ENCODE measurements around the gene COMMD1. TPM values are rescaled to one million over a fixed set of nuclear protein-coding genes. Genes with fewer than 3 reads are reported as not detected.

The COMMD1 gene
- total RNA-seq, 4 donors from 2014 or later: 51.8 to 78.6 (median 58.3) TPM

DNA sequence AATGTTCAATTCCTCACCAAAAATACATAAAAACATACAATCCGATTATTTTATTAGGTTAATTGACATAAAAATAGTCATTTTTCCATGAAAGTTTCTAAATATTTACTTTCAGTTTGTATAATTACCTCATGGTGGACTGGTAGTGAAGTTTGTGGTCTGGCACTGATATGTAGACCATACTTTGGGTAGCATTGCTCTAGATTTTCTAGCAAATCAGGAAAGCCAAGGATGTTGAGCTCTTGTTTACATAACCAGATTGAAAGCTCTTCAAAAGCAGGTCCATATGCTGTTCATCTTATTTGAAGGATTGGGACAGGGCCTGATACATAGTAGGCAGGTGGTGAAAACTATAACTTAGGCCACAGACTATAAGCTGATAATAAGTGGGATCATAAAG, 61.8 kb downstream of the COMMD1 start:
- intact Hi-C loops (cut with DNase I; ENCODE audit: low total_unique reads) (no loop called here), in situ Hi-C loops (cut with MboI; ENCODE audit: low sequenced_read_pairs in 4 of 4) (no loop called here)

DNA sequence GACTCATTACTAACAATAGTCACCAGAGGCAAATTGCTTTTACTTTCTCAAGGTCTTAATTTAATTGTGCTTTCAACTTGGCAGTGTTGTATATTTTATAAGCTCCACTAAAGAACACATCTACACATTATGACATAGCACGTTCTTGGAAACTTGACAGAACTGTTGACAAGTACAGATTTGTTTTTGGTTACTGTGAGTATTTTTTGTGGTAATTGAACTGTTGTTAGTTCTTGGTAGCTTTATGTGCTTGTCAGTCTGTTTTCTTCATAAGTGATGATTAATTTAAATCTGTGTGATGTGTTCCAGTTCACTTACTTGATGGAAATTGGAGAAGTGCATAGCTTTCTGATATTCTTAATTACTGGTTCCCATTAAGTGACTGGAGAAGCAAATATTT, 63.9 kb downstream of the COMMD1 start:
- no peaks in the 10 kb centered on the region for H3K27me3 ChIP-seq
- DNase-seq: no peak
- intact Hi-C loops (cut with DNase I; ENCODE audit: low total_unique reads): no loop called here
- no peak overlapping the region for H3K27ac ChIP-seq
- TF ChIP-seq, protein P1, sequence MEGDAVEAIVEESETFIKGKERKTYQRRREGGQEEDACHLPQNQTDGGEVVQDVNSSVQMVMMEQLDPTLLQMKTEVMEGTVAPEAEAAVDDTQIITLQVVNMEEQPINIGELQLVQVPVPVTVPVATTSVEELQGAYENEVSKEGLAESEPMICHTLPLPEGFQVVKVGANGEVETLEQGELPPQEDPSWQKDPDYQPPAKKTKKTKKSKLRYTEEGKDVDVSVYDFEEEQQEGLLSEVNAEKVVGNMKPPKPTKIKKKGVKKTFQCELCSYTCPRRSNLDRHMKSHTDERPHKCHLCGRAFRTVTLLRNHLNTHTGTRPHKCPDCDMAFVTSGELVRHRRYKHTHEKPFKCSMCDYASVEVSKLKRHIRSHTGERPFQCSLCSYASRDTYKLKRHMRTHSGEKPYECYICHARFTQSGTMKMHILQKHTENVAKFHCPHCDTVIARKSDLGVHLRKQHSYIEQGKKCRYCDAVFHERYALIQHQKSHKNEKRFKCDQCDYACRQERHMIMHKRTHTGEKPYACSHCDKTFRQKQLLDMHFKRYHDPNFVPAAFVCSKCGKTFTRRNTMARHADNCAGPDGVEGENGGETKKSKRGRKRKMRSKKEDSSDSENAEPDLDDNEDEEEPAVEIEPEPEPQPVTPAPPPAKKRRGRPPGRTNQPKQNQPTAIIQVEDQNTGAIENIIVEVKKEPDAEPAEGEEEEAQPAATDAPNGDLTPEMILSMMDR (IDR thresholded peaks at IDR 0.05 in 4 of 5, conservative IDR thresholded peaks at IDR 0.05 in 1 of 5): no peak
- TF ChIP-seq POLR2A (IDR thresholded peaks at IDR 0.05): no peak
- no peak for ATAC-seq
- H3K4me1 ChIP-seq: peaks cover 14 to 23% of the 10 kb centered on the region in 2 donors
- no peaks in the 10 kb centered on the region for H3K9me3 ChIP-seq
- in situ Hi-C loops (cut with MboI; ENCODE audit: low sequenced_read_pairs in 4 of 4): no loop called here
- no peak overlapping the region for H3K4me3 ChIP-seq
- no peaks in the 10 kb centered on the region for H3K36me3 ChIP-seq

More for the DNA sequence above, 61.8 kb downstream of the COMMD1 start:
- Histone ChIP-seq H3K4me1 (peaks cover 19 to 26% of the 10 kb centered on the region in 2 donors), H3K4me3 (no peak overlapping the region), H3K27me3 (no peaks in the 10 kb centered on the region), H3K36me3 (no peaks in the 10 kb centered on the region), H3K27ac (peak overlapping the region in 2 of 4 donors; percentile 48 to 53), H3K9me3 (no peaks in the 10 kb centered on the region)
- ATAC-seq (no peak), DNase-seq (no peak)
- TF ChIP-seq, protein P1 (IDR thresholded peaks at IDR 0.05 in 4 of 5, conservative IDR thresholded peaks at IDR 0.05 in 1 of 5): no peak
- no peak for TF ChIP-seq POLR2A (IDR thresholded peaks at IDR 0.05)

DNA sequence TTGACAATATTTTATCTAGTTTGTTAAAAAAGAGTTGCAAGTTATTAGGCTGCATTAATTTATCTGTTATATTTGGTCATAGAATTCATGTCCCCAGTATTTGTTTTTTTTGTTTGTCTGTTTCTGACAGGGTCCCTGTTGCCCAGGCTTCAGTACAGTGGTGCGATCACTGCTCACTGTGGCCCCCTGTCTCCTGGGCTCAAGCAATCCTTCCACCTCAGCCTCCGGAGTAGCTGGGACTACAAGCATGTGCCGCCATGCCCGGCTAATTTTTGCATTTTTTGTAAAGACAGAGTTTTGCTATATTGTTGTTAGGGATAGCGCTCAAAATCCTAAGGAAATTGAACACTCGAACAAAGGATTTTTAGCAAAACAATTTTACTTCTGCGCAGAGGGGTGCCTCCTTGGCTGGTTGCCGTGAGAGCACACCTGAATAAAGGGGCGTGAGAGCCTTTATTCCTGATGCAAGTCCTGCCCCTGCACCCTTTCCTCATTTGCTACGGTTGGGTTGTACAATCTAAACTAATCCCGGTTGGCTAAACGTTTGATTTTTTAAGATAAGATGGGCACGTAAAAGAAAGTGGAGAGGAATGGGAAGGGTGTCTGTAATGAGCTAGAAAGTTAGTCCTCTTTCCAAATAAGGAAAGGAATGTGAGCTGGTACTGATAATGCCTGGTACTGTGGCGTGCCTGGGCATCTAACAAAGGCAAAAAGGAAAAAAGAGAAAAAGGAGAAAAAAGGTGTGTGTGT, 65.5 kb downstream of the COMMD1 start:
- Histone ChIP-seq H3K4me3 (no peak overlapping the region), H3K27me3 (no peaks in the 10 kb centered on the region), H3K4me1 (peaks cover 14 to 23% of the 10 kb centered on the region in 2 donors), H3K36me3 (no peaks in the 10 kb centered on the region), H3K9me3 (no peaks in the 10 kb centered on the region), H3K27ac (no peak overlapping the region)
- no peak for ATAC-seq
- no peak for DNase-seq
- in situ Hi-C loops (cut with MboI; ENCODE audit: low sequenced_read_pairs in 4 of 4): no loop called here
- intact Hi-C loops (cut with DNase I; ENCODE audit: low total_unique reads): no loop called here
- TF ChIP-seq, protein P1 (IDR thresholded peaks at IDR 0.05 in 4 of 5, conservative IDR thresholded peaks at IDR 0.05 in 1 of 5): no peak
- no peak for TF ChIP-seq POLR2A (IDR thresholded peaks at IDR 0.05)

DNA sequence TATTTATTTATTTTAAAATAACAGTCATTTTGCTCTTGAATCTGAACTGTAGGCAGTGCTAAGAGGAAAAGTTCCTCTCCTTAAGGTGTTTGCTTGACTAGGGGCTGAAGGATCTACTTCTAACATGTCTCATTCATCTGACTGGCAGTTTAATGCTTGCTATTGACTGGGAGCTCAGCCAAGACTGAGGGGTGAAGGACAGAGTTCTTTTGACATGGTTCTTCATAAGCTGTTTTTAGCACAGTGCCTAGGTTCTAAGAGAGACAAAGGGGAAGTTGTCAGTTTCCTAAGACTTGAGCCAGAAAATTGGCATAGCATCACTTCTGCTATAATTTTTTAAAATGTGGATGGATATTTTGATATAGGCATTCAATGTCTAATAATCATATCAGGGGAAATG, 73.0 kb downstream of the COMMD1 start:
- in situ Hi-C loops (cut with MboI; ENCODE audit: low sequenced_read_pairs in 4 of 4): no loop called here

More for the DNA sequence above, 73.0 kb downstream of the COMMD1 start:
- intact Hi-C loops (cut with DNase I; ENCODE audit: low total_unique reads): no loop called here
- Histone ChIP-seq H3K9me3 (peaks cover 0 to 10% (median 3%) of the 10 kb centered on the region in 3 donors), H3K27ac (no peak overlapping the region), H3K4me1 (peaks cover 8 to 9% of the 10 kb centered on the region in 2 donors), H3K4me3 (no peak overlapping the region), H3K27me3 (no peaks in the 10 kb centered on the region), H3K36me3 (no peaks in the 10 kb centered on the region)
- ATAC-seq (peak; percentile 39 to 81), DNase-seq (peak; percentile 13 to 52)
- TF ChIP-seq, protein P1 (IDR thresholded peaks at IDR 0.05 in 4 of 5, conservative IDR thresholded peaks at IDR 0.05 in 1 of 5): no peak
- no peak for TF ChIP-seq POLR2A (IDR thresholded peaks at IDR 0.05)

All from gastrocnemius medialis (tissue), 4 donors.